ENCODE measurements around the gene MRPL36.
"Not testable (repeated sequence)": the region's sequence is repeated elsewhere in the genome, so short reads cannot be mapped to it uniquely, and the experiment has no call there.

MRPL36 gene

GRCh38 chr5:1832511-1833250 lies 33.0 kb upstream of the MRPL36 start:
- no peak for DNase-seq (ENCODE audit: low read depth)

- DNase-seq (ENCODE audit: low read depth), result no peak
Observed at GRCh38 chr5:1831677-1832313, 32.2 kb upstream of the MRPL36 start.

- no peak for DNase-seq (ENCODE audit: low read depth)
Observed at GRCh38 chr5:1831257-1831656, 31.6 kb upstream of the MRPL36 start.

GRCh38 chr5:1830571-1831228 lies 31.1 kb upstream of the MRPL36 start:
- DNase-seq (ENCODE audit: low read depth), result no peak

GRCh38 chr5:1827886-1828397 lies 28.3 kb upstream of the MRPL36 start:
- DNase-seq (ENCODE audit: low read depth), result no peak

GRCh38 chr5:1827025-1827885 lies 27.6 kb upstream of the MRPL36 start:
- no peak for DNase-seq (ENCODE audit: low read depth)

GRCh38 chr5:1826235-1826980 lies 26.8 kb upstream of the MRPL36 start:
- DNase-seq (ENCODE audit: low read depth), result no peak

DNA sequence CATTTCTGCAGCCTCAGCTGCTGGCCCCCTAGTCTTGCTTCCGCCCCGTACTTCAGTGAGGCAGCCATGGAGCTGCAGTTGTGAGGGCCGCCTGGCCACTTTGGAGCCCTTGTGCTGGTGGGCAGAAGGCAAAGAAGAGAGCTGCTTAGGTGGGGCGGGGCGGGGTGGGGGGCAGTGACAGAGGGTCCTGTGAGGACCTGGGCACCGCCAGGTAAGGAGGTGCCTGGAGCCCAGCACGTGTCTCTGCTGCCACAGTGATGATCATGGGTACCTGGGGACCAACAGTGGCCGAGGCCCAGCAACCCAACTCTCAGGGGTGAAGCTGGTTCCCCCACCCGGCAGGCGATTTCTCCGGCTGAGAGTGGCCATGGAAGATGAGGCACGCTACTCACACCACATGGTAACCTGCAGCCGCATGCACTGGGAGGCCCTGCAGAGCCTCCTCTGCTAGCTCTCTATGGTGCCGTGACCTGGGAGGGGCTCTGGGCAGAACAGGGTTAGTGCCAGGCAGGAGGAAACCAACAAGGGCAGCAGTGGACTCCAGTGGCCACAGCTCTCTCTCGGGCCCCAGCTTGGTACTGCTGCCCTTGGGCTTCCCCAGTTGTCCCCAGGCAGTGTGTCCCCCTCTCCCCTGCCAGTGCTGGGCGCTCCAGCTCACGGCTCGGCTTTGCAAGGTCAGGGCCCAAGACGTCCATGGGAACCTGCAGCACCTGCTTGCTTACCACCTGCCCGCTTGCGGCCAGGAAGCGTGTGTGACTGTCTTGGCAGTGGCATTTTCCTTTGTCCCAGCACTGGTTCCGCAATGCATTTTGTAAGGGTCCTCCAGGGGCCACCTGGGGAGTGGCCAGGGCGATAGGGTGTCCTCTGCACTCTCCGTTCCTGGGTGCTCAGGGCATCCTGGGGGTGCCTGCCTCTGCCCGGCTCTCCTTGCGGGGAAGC lies 25.5 kb upstream of the MRPL36 start:
- DNase-seq (ENCODE audit: low read depth), result no peak

GRCh38 chr5:1824109-1824821 lies 24.6 kb upstream of the MRPL36 start:
- DNase-seq (ENCODE audit: low read depth), result no peak

GRCh38 chr5:1823381-1824034 lies 23.9 kb upstream of the MRPL36 start:
- no peak for DNase-seq (ENCODE audit: low read depth)

- no peak for DNase-seq (ENCODE audit: low read depth)
Observed at GRCh38 chr5:1821862-1822261, 22.2 kb upstream of the MRPL36 start.

DNA sequence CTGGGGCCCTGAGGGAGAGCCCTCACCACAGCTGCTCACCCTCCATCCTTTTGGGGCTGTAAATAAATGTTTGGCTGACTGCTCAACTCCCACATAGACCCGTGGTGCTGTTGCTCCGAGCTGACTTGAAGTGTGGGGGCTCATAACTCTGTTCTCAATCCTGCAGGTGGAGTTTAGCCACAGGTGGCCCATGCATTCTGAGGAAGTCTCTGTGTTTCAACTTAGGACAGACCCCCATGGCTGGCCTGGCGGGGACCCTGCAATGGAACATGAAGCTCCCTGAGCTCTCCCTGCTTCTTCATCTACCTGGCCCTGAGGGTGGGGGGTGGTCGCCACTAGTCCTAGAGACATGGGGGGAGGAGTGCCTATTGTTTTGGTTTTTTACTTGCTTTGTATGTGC lies 21.3 kb upstream of the MRPL36 start:
- no peak for DNase-seq (ENCODE audit: low read depth)

- no peak for DNase-seq (ENCODE audit: low read depth)
Observed at GRCh38 chr5:1820381-1820780, 20.7 kb upstream of the MRPL36 start.

DNA sequence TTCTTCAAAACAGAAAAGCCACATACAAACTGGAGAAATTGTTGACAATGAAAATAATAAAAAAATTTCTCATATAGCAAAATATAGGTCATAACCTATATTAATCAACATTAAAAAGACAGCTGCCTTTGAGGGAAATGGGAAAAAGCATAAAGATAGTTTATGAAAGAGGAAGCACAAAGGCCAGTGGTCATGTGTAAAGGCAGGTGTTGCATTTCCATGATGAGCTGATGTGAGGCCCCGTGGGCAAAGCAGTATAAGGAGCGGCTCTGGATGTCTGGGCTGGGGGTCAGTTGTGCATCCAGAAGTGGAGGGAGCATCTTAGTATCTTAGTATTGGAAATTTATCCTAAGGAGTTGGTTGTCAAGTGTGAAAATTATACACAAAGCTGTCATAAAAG lies 19.8 kb upstream of the MRPL36 start:
- DNase-seq (ENCODE audit: low read depth), result no peak

- no peak for DNase-seq (ENCODE audit: low read depth)
Observed at GRCh38 chr5:1818784-1819183, 19.1 kb upstream of the MRPL36 start.

GRCh38 chr5:1817261-1818043 lies 17.8 kb upstream of the MRPL36 start:
- no peak for DNase-seq (ENCODE audit: low read depth)

GRCh38 chr5:1816495-1817089 lies 17.0 kb upstream of the MRPL36 start:
- DNase-seq (ENCODE audit: low read depth), result not testable (repeated sequence)

GRCh38 chr5:1815881-1816292 lies 16.2 kb upstream of the MRPL36 start:
- DNase-seq (ENCODE audit: low read depth), result no peak
